ENCODE measurements around the gene FAM3A.

FAM3A gene

GRCh38 chrX:154546354-154547244, 30.6 kb upstream of the FAM3A start, which contains the start of gene G6PD:
Gene G6PD, minus strand, starts transcription at chrX:154546846. Its CDS starts 691 bp downstream, at chrX:154546155.
- H3K27ac ChIP-seq (ENCODE audit: extremely low read depth, low read depth, low read length): peak within 1 kb of the TSS; percentile 96
- H3K9me3 ChIP-seq (ENCODE audit: control insufficient read depth, insufficient read depth, low read depth, low read length): no peaks in the 10 kb centered on the region
- peak within 1 kb of the TSS; percentile 63 for H3K4me3 ChIP-seq (ENCODE audit: low read depth, low read length)
- POLR2A ChIA-PET: interaction anchor here (1.5 kb wide), 1 partner anchor 134 kb away, joined by 4 read pairs; no protein-coding TSS in a partner anchor
- H3K36me3 ChIP-seq (ENCODE audit: control insufficient read depth in 2 of 2, insufficient read depth in 1 of 2, low read length in 2 of 2): peaks cover 5 to 27% of the 10 kb centered on the region in 2 experiments; a peak in 2 of 3 replicates
- peaks cover 1% of the 10 kb centered on the region for H3K4me1 ChIP-seq (ENCODE audit: control insufficient read depth, insufficient read depth, low read length)
- CTCF ChIA-PET: interaction anchor here (0.6 to 1.0 kb wide), 3 partner anchors 10 to 31 kb away, joined by 3 to 4 read pairs (median 3); no protein-coding TSS in a partner anchor
- 0 out of 2 replicates have a peak, but pooled peaks have one; percentile 15 for TF ChIP-seq ZNF561 (tag by site-specific recombination; IDR thresholded peaks at IDR 0.05; ENCODE audit: borderline replicate concordance)
- peak; percentile 81 for TF ChIP-seq ZBTB6 (tag by site-specific recombination; IDR thresholded peaks at IDR 0.05)
- TF ChIP-seq ZBTB7A (tag by site-specific recombination; IDR thresholded peaks at IDR 0.05; ENCODE audit: low read depth): no peak
- TF ChIP-seq ZNF558 (tag by site-specific recombination; IDR thresholded peaks at IDR 0.05): no peak
- TF ChIP-seq ZXDB (tag by site-specific recombination; IDR thresholded peaks at IDR 0.05): peak; percentile 44; the same call in 1 of the 2 replicates
- TF ChIP-seq, protein P1, sequence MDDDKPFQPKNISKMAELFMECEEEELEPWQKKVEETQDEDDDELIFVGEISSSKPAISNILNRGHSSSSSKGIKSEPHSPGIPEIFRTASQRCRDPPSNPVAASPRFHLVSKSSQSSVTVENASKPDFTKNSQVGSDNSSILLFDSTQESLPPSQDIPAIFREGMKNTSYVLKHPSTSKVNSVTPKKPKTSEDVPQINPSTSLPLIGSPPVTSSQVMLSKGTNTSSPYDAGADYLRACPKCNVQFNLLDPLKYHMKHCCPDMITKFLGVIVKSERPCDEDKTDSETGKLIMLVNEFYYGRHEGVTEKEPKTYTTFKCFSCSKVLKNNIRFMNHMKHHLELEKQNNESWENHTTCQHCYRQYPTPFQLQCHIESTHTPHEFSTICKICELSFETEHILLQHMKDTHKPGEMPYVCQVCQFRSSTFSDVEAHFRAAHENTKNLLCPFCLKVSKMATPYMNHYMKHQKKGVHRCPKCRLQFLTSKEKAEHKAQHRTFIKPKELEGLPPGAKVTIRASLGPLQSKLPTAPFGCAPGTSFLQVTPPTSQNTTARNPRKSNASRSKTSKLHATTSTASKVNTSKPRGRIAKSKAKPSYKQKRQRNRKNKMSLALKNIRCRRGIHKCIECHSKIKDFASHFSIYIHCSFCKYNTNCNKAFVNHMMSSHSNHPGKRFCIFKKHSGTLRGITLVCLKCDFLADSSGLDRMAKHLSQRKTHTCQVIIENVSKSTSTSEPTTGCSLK (tag by site-specific recombination; IDR thresholded peaks at IDR 0.05): no peak
- no peak for TF ChIP-seq TCF7L2 (IDR thresholded peaks at IDR 0.05; ENCODE audit: borderline replicate concordance, low read depth, low read length)
- peak; percentile 90 for TF ChIP-seq ZBTB8A (tag by site-specific recombination; IDR thresholded peaks at IDR 0.05)
- TF ChIP-seq ZNF658 (tag by site-specific recombination; IDR thresholded peaks at IDR 0.05): no peak
- no peak for TF ChIP-seq ZNF426 (tag by site-specific recombination; IDR thresholded peaks at IDR 0.05)
- 0 out of 2 replicates have a peak, but pooled peaks have one; percentile 14 for TF ChIP-seq GLIS2 (tag by site-specific recombination; IDR thresholded peaks at IDR 0.05)
- TF ChIP-seq ATF2 (tag by site-specific recombination; IDR thresholded peaks at IDR 0.05; ENCODE audit: low read depth): no peak
- no peak for TF ChIP-seq SCRT2 (tag by site-specific recombination; IDR thresholded peaks at IDR 0.05)
- TF ChIP-seq KLF8 (tag by site-specific recombination; IDR thresholded peaks at IDR 0.05): no peak
- TF ChIP-seq ZNF677 (tag by site-specific recombination; IDR thresholded peaks at IDR 0.05): 0 out of 2 replicates have a peak, but pooled peaks have one; percentile 20
- no peak for TF ChIP-seq YY2 (tag by site-specific recombination; IDR thresholded peaks at IDR 0.05)
- TF ChIP-seq ZNF600 (tag by site-specific recombination; IDR thresholded peaks at IDR 0.05): peak; percentile 11; the same call in 1 of the 2 replicates
- TF ChIP-seq ZFP69B (tag by site-specific recombination; IDR thresholded peaks at IDR 0.05): 0 out of 2 replicates have a peak, but pooled peaks have one; percentile 37
- TF ChIP-seq KLF17 (tag by site-specific recombination; IDR thresholded peaks at IDR 0.05): 0 out of 2 replicates have a peak, but pooled peaks have one; percentile 1
- TF ChIP-seq ZEB2 (tag by site-specific recombination; IDR thresholded peaks at IDR 0.05): no peak
- TF ChIP-seq, protein P2, sequence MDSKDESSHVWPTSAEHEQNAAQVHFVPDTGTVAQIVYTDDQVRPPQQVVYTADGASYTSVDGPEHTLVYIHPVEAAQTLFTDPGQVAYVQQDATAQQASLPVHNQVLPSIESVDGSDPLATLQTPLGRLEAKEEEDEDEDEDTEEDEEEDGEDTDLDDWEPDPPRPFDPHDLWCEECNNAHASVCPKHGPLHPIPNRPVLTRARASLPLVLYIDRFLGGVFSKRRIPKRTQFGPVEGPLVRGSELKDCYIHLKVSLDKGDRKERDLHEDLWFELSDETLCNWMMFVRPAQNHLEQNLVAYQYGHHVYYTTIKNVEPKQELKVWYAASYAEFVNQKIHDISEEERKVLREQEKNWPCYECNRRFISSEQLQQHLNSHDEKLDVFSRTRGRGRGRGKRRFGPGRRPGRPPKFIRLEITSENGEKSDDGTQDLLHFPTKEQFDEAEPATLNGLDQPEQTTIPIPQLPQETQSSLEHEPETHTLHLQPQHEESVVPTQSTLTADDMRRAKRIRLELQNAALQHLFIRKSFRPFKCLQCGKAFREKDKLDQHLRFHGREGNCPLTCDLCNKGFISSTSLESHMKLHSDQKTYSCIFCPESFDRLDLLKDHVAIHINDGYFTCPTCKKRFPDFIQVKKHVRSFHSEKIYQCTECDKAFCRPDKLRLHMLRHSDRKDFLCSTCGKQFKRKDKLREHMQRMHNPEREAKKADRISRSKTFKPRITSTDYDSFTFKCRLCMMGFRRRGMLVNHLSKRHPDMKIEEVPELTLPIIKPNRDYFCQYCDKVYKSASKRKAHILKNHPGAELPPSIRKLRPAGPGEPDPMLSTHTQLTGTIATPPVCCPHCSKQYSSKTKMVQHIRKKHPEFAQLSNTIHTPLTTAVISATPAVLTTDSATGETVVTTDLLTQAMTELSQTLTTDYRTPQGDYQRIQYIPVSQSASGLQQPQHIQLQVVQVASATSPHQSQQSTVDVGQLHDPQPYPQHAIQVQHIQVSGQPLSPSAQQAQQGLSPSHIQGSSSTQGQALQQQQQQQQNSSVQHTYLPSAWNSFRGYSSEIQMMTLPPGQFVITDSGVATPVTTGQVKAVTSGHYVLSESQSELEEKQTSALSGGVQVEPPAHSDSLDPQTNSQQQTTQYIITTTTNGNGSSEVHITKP (tag by site-specific recombination; IDR thresholded peaks at IDR 0.05): peak; percentile 52
- TF ChIP-seq, protein P3, sequence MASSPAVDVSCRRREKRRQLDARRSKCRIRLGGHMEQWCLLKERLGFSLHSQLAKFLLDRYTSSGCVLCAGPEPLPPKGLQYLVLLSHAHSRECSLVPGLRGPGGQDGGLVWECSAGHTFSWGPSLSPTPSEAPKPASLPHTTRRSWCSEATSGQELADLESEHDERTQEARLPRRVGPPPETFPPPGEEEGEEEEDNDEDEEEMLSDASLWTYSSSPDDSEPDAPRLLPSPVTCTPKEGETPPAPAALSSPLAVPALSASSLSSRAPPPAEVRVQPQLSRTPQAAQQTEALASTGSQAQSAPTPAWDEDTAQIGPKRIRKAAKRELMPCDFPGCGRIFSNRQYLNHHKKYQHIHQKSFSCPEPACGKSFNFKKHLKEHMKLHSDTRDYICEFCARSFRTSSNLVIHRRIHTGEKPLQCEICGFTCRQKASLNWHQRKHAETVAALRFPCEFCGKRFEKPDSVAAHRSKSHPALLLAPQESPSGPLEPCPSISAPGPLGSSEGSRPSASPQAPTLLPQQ (tag by site-specific recombination; IDR thresholded peaks at IDR 0.05): peak; percentile 77
- TF ChIP-seq ZBTB17 (tag by site-specific recombination; IDR thresholded peaks at IDR 0.05): peak; percentile 29
- no peak for TF ChIP-seq ZNF404 (tag by site-specific recombination; IDR thresholded peaks at IDR 0.05)

Data from HEK293 (cell line).